ENCODE results near the gene GLMN.
"Not testable (repeated sequence)": the region's sequence is repeated elsewhere in the genome, so short reads cannot be mapped to it uniquely, and the experiment has no call there.

The GLMN gene

DNA sequence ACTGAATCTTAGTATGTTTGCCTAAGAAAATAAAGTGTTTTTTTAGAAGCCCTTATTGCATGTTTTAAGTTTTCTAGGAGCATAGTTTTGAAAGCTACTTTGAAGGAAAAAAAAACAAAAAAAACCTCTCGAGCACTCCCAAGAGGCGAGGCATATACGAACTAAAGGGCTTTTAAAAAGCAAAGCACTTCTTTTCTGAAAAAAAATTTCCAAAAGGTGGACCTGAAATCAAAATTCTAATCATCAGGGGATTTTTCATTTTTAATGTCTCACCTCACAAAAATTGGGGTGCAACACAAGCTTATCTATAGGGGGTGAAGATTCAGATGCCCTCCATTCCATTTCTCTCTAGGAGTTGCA is 594 bp downstream of the GLMN start:
- TF ChIP-seq, protein P1, sequence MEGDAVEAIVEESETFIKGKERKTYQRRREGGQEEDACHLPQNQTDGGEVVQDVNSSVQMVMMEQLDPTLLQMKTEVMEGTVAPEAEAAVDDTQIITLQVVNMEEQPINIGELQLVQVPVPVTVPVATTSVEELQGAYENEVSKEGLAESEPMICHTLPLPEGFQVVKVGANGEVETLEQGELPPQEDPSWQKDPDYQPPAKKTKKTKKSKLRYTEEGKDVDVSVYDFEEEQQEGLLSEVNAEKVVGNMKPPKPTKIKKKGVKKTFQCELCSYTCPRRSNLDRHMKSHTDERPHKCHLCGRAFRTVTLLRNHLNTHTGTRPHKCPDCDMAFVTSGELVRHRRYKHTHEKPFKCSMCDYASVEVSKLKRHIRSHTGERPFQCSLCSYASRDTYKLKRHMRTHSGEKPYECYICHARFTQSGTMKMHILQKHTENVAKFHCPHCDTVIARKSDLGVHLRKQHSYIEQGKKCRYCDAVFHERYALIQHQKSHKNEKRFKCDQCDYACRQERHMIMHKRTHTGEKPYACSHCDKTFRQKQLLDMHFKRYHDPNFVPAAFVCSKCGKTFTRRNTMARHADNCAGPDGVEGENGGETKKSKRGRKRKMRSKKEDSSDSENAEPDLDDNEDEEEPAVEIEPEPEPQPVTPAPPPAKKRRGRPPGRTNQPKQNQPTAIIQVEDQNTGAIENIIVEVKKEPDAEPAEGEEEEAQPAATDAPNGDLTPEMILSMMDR (IDR thresholded peaks at IDR 0.05; ENCODE audit: low read depth, low read length) = no peak; the same call in 1 of the 2 replicates
- DNase-seq (ENCODE audit: extremely low read depth, low read depth) = no peak

DNA sequence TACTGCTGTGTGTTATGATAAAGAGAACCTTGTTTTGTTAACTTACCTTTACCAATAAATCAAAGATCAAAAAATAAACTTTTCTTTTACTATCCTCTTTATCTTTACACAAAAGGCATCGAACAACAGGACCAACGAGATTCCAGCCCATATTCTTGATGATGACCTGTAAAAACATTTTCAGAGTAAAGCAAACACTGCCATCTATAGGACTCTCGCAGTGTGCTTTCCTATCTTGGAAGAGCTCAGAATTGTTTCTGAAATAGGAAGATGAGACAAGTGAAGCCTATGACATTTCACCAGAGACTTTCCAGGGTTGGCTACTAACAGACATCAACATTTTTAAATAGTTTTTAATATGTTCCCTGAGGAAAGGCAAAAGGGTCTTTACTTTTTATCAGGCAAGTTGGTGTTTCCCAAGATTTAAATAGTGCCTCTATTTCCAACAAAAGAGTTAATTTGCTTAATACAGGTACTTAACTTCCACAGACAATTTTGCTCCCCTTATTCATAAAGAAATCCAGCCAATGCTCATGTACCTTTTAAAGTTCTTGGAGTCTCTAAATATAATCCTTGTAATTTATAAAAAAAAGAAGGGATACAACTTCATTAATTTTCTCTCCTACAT is 7.3 kb downstream of the GLMN start:
- peak; percentile 22 for DNase-seq (ENCODE audit: extremely low read depth, low read depth)
- TF ChIP-seq, protein P1 (IDR thresholded peaks at IDR 0.05; ENCODE audit: low read depth, low read length) = peak; percentile 80

DNA sequence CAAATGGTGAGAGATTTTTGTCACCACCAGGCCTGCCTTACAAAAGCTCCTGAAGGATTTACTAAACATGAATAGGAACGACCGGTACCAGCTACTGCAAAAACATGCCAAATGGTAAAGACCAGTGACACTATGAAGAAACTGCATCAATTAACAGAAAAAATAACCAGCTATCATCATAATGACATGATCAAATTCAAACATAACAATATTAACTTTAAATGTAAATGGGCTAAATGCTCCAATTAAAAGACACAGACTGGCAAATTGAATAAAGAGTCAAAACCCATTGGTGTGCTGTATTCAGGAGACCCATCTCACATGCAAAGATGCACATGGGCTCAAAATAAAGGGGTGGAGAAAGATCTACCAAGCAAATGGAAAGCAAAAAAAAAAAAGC is 17.4 kb downstream of the GLMN start:
- not testable (repeated sequence) for DNase-seq (ENCODE audit: extremely low read depth, low read depth)

DNA sequence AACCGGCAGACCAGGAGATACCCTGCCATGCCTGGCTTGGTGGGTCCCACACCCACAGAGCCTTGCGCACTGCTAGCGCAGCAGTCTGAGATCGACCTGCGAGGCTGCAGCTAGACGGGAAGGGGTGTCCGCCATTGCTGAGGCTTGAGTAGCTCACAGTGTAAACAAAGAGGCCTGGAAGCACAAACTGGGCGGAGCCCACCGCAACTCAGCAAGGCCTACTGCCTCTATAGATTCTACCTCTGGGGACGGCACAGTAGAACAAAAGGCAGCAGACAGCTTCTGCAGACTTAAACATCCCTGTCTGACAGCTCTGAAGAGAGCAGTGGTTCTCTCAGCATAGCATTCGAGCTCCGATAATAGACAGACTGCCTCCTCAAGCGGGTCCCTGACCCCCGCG is 19.0 kb downstream of the GLMN start:
- DNase-seq (ENCODE audit: extremely low read depth, low read depth) = not testable (repeated sequence)

DNA sequence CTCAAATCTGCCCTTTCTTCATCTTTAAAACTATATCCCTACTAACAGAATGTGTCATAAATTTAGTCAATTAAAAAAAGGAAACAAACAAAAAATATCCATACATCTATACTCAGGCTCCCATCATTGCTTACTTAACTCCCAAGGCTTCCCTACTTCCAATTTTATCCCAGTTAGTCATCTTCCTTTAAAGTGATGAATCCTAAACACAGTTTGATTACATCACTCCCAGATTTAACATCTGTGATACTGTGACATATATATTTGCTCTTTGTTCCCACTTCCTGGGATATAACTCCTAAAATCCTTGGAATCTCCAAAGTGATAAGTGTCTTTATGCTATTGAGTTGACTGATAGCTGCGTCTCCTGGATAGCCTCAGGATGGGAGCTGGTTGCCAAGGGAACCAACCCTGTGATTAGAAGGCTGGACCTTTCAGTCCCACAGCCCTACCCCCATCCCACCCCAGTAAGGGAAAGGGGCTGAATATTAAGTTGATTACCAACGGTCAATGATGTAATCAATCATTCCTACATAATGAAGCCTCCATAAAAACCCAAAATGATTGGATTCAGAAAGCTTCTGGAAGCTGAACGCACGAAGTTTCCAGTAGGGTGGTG is 21.6 kb downstream of the GLMN start:
- TF ChIP-seq, protein P1 (IDR thresholded peaks at IDR 0.05; ENCODE audit: low read depth, low read length) = no peak
- no peak for DNase-seq (ENCODE audit: extremely low read depth, low read depth)

DNA sequence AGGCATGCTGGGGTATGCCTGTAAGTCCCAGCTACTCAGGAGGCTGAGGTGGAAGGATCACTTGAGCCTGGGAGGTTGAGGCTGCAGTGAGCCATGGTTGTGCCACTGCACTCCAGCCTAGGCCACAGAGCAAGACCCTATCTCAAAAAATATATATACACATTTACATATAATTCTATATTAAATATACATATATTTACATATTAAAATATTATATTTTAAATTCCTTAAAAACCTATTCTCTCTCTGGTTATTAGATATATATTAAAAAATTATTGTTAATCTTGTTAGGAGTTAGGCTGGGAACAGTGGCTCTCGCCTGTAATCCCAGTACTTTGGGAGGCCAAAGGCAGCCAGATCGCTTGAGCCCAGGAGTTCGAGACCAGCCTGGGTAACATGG is 22.7 kb downstream of the GLMN start:
- DNase-seq (ENCODE audit: extremely low read depth, low read depth) = no peak
- TF ChIP-seq, protein P1 (IDR thresholded peaks at IDR 0.05; ENCODE audit: low read depth, low read length) = no peak

DNA sequence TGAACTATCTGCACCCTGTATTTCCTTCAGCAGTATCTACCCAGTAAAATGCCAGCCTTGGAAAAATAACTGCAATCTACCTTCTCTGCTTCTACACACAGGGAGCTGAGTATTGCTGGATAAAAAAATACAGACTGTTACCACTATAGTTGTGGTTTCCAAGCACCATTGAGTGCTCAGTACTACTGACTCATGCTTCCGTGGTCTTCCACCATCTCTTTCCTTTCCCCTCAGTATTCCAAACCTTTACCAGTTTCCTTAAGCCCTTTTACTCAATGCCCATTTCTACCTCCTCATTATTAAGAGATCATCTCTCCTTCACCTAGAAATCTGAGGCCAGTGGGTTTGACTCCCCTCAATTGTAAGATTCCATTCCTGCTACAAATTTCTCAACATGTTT is 23.8 kb downstream of the GLMN start:
- TF ChIP-seq, protein P1 (IDR thresholded peaks at IDR 0.05; ENCODE audit: low read depth, low read length) = no peak
- DNase-seq (ENCODE audit: extremely low read depth, low read depth) = no peak

DNA sequence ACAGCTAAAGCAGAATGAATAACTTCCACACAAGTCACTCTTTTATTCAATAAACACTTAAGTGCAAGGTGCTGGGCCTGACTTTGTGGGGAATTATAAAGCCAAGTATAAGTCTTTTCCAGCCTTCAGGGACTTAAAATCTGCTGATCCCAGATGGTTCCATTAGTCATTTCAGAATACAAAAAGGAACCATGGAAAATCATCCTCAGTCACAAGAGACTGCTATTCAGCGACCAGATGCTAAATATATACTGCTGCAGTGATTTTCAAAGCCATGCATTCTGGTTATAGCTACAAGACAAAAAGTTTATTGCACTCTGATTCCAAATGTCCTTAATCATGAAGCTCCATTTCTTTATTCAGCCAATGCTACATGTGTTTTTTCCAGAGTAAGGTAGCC is 25.7 kb downstream of the GLMN start:
- TF ChIP-seq, protein P1 (IDR thresholded peaks at IDR 0.05; ENCODE audit: low read depth, low read length) = no peak
- DNase-seq (ENCODE audit: extremely low read depth, low read depth) = no peak
